ENCODE data around the gene WDR3. TPM values are rescaled to one million over a fixed set of nuclear protein-coding genes. Genes with fewer than 3 reads are reported as not detected.

Gene WDR3
- total RNA-seq (2014; rRNA removed; shearing (Covaris generic); ENCODE audit: low replicate concordance), result 19.8 and 37.3 TPM in 2 replicates

DNA sequence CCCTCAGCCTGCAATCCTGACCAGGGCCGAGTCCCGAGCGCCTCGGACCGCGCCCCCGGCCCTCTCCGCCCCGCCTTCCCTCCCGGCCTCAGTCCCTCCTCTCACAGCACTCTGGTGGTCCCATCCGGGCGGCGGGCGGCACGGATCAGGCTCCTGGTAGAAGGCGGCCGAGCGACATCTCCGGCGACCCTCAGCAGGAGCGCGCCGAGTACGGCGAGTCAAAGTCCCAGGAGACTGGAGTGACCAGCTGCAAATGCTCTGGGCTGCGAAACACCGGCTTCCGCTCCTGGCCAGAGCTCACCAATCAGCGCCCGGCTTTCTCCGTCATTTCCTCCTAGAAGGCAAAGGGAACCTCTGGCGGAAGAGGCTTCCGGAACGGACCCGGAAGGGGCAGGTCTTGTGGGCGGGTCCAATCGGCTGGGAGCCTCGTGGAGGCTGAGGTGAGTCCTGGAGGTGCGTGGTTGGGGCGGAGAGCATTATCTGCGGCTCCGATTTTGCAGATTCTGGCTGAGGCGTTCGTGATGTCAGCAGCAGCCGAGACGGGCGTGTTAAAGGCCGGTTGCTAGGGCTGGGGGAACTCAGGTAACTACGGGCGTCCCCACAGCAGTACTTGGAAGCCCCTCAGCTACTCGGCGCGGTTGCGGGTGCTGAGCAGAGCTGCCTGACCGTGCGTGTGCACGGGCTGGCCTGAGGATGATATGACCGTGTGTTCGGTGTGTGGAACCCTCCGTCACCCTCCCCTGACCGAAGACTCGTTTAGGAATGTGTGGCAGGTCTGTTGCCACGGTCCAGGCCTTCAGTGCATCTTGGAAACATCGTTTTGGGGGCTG is at the start of gene WDR3, which contains the start of gene GDAP2:
Gene WDR3, plus strand, starts transcription at position 397 of the 830 bp plus-strand sequence. CDS start 3,581 bp downstream, outside the sequence.
Gene GDAP2, minus strand, starts transcription at position 279 of the 830 bp plus-strand sequence. CDS start 9,264 bp downstream, outside the sequence.
- Histone ChIP-seq H3K27me3 (ENCODE audit: low read length) (no peaks in the 10 kb centered on the region), H3K9ac (ENCODE audit: low read length) (peak within 1 kb of the TSS; percentile 91), H3K79me2 (ENCODE audit: low read length) (peaks cover 85% of the 10 kb centered on the region), H3K9me2 (replicated peaks; ENCODE audit: insufficient read depth, low read length) (no peaks in the 10 kb centered on the region), H3K4me1 (ENCODE audit: low read length) (peaks cover 35% of the 10 kb centered on the region), H4K20me1 (ENCODE audit: insufficient read depth, low read depth, low read length) (peaks cover 16% of the 10 kb centered on the region; the same call in 1 of the 2 replicates), H3K4me2 (ENCODE audit: low read depth, low read length, poor library complexity, severe bottlenecking) (peak within 1 kb of the TSS; percentile 94), H3K9me3 (ENCODE audit: low read length) (no peaks in the 10 kb centered on the region), H2AFZ (ENCODE audit: low read length) (peak within 1 kb of the TSS; percentile 85; the same call in 1 of the 2 replicates), H3K27ac (ENCODE audit: low read length) (peak within 1 kb of the TSS; percentile 67), H3K36me3 (ENCODE audit: insufficient read depth, low read length) (peaks cover 13% of the 10 kb centered on the region), H3K4me3 (ENCODE audit: low read length) (peak within 1 kb of the TSS; percentile 96)
- DNase-seq, result peak; percentile 99

DNA sequence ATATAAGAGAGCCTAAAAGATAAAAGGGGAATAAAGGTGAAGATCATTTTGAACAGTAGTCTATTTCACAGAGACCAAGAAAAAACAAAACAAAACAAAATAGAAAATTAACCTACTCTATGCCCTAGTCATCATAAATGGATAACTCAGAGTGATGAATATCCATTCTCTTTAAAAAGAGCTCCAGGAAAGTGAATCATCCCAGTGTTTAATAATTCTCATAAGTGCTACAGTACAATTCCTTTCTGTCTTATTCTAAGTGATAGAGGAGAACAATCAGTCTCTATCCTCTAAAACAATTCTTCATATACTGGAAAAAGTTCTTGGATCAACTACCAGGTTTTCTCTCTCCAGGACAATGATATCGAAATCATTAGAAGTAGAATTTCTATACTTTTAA is 45.9 kb upstream of the WDR3 start:
- Histone ChIP-seq H3K79me2 (ENCODE audit: low read length) (no peaks in the 10 kb centered on the region), H2AFZ (ENCODE audit: low read length) (no peak overlapping the region), H3K9ac (ENCODE audit: low read length) (no peak overlapping the region)

DNA sequence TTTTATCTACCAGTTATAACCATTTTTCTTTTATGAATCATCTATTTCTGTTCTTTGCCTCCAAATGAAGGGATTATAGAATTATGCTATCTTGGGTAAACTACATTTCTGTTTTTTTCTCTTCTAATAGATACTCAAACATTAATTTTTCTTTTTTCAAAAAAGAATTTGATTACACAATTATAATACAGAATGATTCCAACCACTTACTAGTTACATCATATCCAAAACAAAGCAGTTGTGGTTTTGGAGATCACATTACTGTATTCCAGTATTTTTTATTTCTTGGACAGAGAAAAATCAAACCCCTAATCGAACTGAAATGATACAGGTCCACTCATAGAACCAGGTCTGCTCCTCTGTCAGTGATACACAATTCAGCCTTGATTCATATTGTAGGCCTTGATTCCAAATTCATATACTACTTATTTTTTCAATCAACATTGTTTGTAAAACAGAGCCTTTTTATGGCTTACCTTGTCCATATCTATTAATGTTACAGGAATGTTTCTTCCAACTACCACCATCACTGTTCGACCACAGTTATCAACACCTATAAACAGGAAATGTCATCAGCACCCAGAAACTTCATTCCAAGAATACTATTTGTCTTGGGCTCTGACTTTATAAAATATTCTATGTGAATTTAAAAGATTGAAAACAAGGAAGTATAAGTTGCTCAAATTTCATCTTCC is 43.3 kb upstream of the WDR3 start:
- Histone ChIP-seq H3K9me3 (ENCODE audit: low read length) (no peaks in the 10 kb centered on the region), H3K27me3 (ENCODE audit: low read length) (no peaks in the 10 kb centered on the region), H3K4me3 (ENCODE audit: low read length) (no peak overlapping the region), H3K9ac (ENCODE audit: low read length) (no peak overlapping the region), H3K4me1 (ENCODE audit: low read length) (no peaks in the 10 kb centered on the region), H3K36me3 (ENCODE audit: insufficient read depth, low read length) (peaks cover 2% of the 10 kb centered on the region; the same call in 1 of the 2 replicates), H3K4me2 (ENCODE audit: low read depth, low read length, poor library complexity, severe bottlenecking) (no peak overlapping the region), H3K9me2 (replicated peaks; ENCODE audit: insufficient read depth, low read length) (no peaks in the 10 kb centered on the region), H4K20me1 (ENCODE audit: insufficient read depth, low read depth, low read length) (no peaks in the 10 kb centered on the region), H3K27ac (ENCODE audit: low read length) (no peak overlapping the region), H2AFZ (ENCODE audit: low read length) (no peak overlapping the region), H3K79me2 (ENCODE audit: low read length) (no peaks in the 10 kb centered on the region)
- no peak for DNase-seq

More for the DNA sequence above, 45.9 kb upstream of the WDR3 start:
- Histone ChIP-seq H3K9me2 (replicated peaks; ENCODE audit: insufficient read depth, low read length) (no peaks in the 10 kb centered on the region), H3K4me2 (ENCODE audit: low read depth, low read length, poor library complexity, severe bottlenecking) (no peak overlapping the region), H3K4me1 (ENCODE audit: low read length) (no peaks in the 10 kb centered on the region), H3K4me3 (ENCODE audit: low read length) (no peak overlapping the region), H3K27me3 (ENCODE audit: low read length) (no peaks in the 10 kb centered on the region), H3K27ac (ENCODE audit: low read length) (no peak overlapping the region), H3K36me3 (ENCODE audit: insufficient read depth, low read length) (no peaks in the 10 kb centered on the region), H3K9me3 (ENCODE audit: low read length) (no peaks in the 10 kb centered on the region), H4K20me1 (ENCODE audit: insufficient read depth, low read depth, low read length) (no peaks in the 10 kb centered on the region)
- no peak for DNase-seq

DNA sequence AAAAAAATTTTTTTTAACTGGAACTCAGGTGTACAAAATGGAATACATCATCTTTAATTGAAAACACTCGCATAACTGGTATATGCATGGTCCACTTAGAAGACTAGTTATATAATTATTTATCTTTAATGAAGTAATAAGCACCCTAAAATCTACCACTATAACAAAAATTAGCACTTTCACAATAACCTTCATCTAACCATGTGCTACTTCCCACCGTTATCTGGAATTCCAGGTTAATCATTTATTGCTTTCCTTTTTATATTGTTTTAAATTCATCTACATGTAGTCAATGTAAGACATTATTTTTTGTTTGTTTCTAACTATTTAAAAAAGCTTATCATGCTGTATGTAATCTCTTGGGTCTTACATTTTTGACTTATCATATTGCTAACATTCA is 39.1 kb upstream of the WDR3 start:
- Histone ChIP-seq H3K4me1 (ENCODE audit: low read length) (peaks cover 2% of the 10 kb centered on the region; the same call in 1 of the 2 replicates), H3K9ac (ENCODE audit: low read length) (no peak overlapping the region), H3K79me2 (ENCODE audit: low read length) (no peaks in the 10 kb centered on the region), H3K27me3 (ENCODE audit: low read length) (no peaks in the 10 kb centered on the region), H4K20me1 (ENCODE audit: insufficient read depth, low read depth, low read length) (no peaks in the 10 kb centered on the region), H3K36me3 (ENCODE audit: insufficient read depth, low read length) (peaks cover 5% of the 10 kb centered on the region; the same call in 1 of the 2 replicates), H3K4me3 (ENCODE audit: low read length) (no peak overlapping the region), H3K9me3 (ENCODE audit: low read length) (no peaks in the 10 kb centered on the region), H2AFZ (ENCODE audit: low read length) (no peak overlapping the region), H3K4me2 (ENCODE audit: low read depth, low read length, poor library complexity, severe bottlenecking) (no peak overlapping the region), H3K9me2 (replicated peaks; ENCODE audit: insufficient read depth, low read length) (no peaks in the 10 kb centered on the region), H3K27ac (ENCODE audit: low read length) (no peak overlapping the region)
- no peak for DNase-seq

DNA sequence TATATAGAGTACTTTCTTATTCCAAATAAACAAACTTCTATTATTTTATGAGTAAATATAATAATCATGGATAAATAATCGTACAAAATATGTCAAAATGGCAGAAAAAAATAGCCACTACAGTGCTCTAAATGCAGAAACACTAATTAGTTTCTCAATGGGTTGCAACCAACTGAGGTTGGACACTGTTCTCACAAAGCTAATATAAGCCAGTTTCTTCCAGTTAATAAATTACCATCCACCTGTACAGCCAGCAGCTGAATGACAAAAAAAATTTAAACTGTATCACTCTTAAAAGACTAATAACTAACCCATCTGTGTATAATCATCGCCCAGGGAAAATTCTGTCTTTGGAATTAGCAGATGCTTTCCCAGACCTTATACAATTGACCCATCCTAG is 37.0 kb upstream of the WDR3 start:
- no peak overlapping the region for H2AFZ ChIP-seq (ENCODE audit: low read length)
- peaks cover 5% of the 10 kb centered on the region; the same call in 1 of the 2 replicates for H3K36me3 ChIP-seq (ENCODE audit: insufficient read depth, low read length)
- no peak overlapping the region for H3K27ac ChIP-seq (ENCODE audit: low read length)
- no peaks in the 10 kb centered on the region for H4K20me1 ChIP-seq (ENCODE audit: insufficient read depth, low read depth, low read length)
- H3K4me3 ChIP-seq (ENCODE audit: low read length), result no peak overlapping the region
- DNase-seq, result no peak
- peaks cover 2% of the 10 kb centered on the region; the same call in 1 of the 2 replicates for H3K4me1 ChIP-seq (ENCODE audit: low read length)
- H3K79me2 ChIP-seq (ENCODE audit: low read length), result no peaks in the 10 kb centered on the region
- no peaks in the 10 kb centered on the region for H3K27me3 ChIP-seq (ENCODE audit: low read length)
- H3K9me3 ChIP-seq (ENCODE audit: low read length), result no peaks in the 10 kb centered on the region
- H3K9ac ChIP-seq (ENCODE audit: low read length), result no peak overlapping the region
- no peak overlapping the region for H3K4me2 ChIP-seq (ENCODE audit: low read depth, low read length, poor library complexity, severe bottlenecking)
- H3K9me2 ChIP-seq (replicated peaks; ENCODE audit: insufficient read depth, low read length), result no peaks in the 10 kb centered on the region

DNA sequence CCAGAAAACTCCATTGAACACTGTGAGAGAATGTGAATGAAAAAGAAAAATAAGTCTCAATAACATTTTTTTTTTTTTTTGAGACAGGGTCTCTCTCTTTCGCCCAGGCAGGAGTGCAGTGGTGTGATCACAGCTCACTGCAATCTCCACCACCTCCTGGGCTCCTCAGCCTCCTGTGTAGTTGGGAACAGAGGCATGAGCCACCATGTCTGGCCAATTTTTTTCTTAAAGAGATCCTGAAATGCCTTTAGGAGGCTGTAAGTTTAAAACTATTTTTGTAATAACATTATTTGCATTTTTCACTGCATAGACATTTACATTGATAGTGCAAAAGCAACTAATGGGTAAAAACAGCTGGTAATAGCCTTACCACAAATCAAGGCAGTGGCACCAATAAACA is 35.5 kb upstream of the WDR3 start:
- no peaks in the 10 kb centered on the region for H3K9me3 ChIP-seq (ENCODE audit: low read length)
- no peaks in the 10 kb centered on the region for H4K20me1 ChIP-seq (ENCODE audit: insufficient read depth, low read depth, low read length)
- no peak overlapping the region for H3K9ac ChIP-seq (ENCODE audit: low read length)
- H3K79me2 ChIP-seq (ENCODE audit: low read length), result no peaks in the 10 kb centered on the region
- no peak overlapping the region for H3K27ac ChIP-seq (ENCODE audit: low read length)
- H3K4me1 ChIP-seq (ENCODE audit: low read length), result peaks cover 2% of the 10 kb centered on the region; the same call in 1 of the 2 replicates
- H2AFZ ChIP-seq (ENCODE audit: low read length), result no peak overlapping the region
- H3K4me3 ChIP-seq (ENCODE audit: low read length), result no peak overlapping the region
- no peaks in the 10 kb centered on the region for H3K9me2 ChIP-seq (replicated peaks; ENCODE audit: insufficient read depth, low read length)
- peaks cover 5% of the 10 kb centered on the region; the same call in 1 of the 2 replicates for H3K36me3 ChIP-seq (ENCODE audit: insufficient read depth, low read length)
- H3K27me3 ChIP-seq (ENCODE audit: low read length), result no peaks in the 10 kb centered on the region
- H3K4me2 ChIP-seq (ENCODE audit: low read depth, low read length, poor library complexity, severe bottlenecking), result no peak overlapping the region
- DNase-seq, result no peak

DNA sequence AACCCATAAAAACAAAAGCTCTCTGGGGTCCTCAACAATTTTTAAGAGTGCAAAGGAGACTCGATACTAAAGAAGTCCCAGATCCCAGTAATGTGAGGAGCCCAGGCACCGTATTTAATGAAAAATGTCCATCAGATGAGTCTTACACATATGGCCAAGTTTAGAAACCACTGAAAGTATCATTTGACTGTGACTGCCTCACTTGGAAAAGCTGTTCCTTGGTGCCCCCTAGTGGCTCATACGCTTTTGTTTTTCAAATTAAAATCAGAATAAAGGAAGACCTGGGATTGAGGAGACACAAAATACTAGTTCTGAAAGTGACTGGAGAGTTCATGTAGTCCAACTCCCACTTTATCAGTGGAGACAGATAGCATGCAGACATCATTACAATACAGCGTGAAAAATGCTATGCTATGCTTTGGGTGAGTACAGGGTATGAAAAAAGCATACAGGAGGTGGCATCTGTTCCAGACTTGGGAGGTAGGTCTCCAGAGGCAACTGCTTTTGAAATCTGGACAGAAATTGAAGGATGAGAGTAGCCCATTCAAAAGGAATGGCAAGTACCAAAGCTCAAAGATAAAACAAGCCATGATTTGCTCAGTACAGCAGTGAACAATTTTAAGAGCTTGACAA is 33.9 kb upstream of the WDR3 start:
- DNase-seq, result peak; percentile 92
- Histone ChIP-seq H3K27ac (ENCODE audit: low read length) (no peak overlapping the region), H3K27me3 (ENCODE audit: low read length) (no peaks in the 10 kb centered on the region), H4K20me1 (ENCODE audit: insufficient read depth, low read depth, low read length) (no peaks in the 10 kb centered on the region), H3K9me3 (ENCODE audit: low read length) (no peaks in the 10 kb centered on the region), H3K4me2 (ENCODE audit: low read depth, low read length, poor library complexity, severe bottlenecking) (no peak overlapping the region), H3K4me3 (ENCODE audit: low read length) (no peak overlapping the region), H3K9ac (ENCODE audit: low read length) (no peak overlapping the region), H2AFZ (ENCODE audit: low read length) (no peak overlapping the region), H3K9me2 (replicated peaks; ENCODE audit: insufficient read depth, low read length) (no peaks in the 10 kb centered on the region), H3K79me2 (ENCODE audit: low read length) (no peaks in the 10 kb centered on the region), H3K4me1 (ENCODE audit: low read length) (peaks cover 2% of the 10 kb centered on the region; the same call in 1 of the 2 replicates), H3K36me3 (ENCODE audit: insufficient read depth, low read length) (peaks cover 5% of the 10 kb centered on the region)
